HG03159 (cell line): ENCODE results near the gene SENP5.
"Not testable (repeated sequence)": the region's sequence is repeated elsewhere in the genome, so short reads cannot be mapped to it uniquely, and the experiment has no call there.

Experiments used
- ATAC-seq: cut with Tn5 transposase; IDR thresholded peaks from one replicate; pipeline ENCODE4 v1.9.1; 2021; ENCODE audit warnings: mild to moderate bottlenecking, moderate library complexity; ENCODE audit not compliant: unreplicated experiment

Gene SENP5

DNA sequence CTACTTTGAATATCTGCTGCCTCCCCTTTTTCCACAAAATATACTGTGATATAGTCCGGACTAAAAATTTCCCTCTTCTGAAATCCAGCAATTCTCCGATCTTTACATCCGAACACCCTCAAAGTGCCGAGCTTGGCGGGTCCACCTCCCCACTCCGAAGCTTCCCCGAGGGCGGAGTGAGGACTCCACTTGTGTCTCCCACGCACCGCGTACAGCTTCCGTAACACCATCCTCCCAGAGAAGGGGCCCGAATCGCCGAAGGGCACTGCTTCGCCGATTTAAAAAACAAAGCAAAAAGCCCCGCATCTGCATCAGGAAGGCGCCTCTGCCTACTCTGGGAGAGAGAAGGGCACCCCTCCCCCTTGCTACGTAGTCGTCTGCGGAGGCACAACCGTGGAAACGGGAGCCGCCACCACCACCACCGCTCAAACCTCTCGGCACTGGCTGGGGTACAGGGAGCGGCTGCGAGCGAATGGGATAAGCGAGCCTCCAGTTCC, 74.1 kb downstream of the SENP5 start:
- ATAC-seq, result peak; percentile 22

DNA sequence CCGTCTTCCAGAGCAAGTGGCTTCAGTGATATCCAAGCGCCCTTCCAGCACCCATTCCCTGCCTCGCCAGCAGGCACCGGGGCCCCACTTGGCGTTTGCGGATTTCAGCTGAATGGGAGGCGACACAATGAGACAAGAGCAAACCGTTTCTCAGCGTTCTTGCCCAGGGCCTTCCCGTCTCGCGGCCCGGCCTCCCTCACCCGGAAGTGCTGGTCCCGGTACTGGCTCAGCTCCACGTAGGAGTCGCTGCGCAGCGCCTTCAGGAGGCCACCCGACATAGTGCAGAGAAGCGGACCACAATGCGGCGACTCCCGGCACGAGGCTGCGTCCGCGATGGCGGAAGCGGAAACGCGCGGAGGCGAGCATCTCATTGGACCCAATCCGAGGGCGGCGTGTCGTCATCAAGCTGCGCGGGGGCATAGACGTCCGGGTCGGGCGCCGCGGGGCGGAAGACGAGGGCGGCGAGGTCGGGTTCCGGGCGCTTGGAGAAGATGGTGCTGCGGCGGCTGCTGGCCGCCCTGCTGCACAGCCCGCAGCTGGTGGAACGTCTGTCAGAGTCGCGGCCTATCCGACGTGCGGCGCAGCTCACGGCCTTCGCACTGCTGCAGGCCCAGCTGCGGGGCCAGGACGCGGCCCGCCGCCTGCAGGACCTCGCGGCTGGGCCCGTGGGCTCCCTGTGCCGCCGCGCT, 74.7 kb downstream of the SENP5 start, which contains the start of gene NCBP2:
TSS of gene NCBP2 (minus strand) at position 303 of the 689 bp plus-strand sequence. CDS start at position 278, 25 bp downstream.
- peak; percentile 88 for ATAC-seq

GRCh38 chr3:196942915-196943277, 75.2 kb downstream of the SENP5 start:
- peak; percentile 19 for ATAC-seq

- ATAC-seq, result not testable (repeated sequence)
These were observed 76.5 kb downstream of the SENP5 start for GRCh38 chr3:196944037-196944790.

GRCh38 chr3:196947136-196947859, 79.6 kb downstream of the SENP5 start:
- no peak for ATAC-seq

DNA sequence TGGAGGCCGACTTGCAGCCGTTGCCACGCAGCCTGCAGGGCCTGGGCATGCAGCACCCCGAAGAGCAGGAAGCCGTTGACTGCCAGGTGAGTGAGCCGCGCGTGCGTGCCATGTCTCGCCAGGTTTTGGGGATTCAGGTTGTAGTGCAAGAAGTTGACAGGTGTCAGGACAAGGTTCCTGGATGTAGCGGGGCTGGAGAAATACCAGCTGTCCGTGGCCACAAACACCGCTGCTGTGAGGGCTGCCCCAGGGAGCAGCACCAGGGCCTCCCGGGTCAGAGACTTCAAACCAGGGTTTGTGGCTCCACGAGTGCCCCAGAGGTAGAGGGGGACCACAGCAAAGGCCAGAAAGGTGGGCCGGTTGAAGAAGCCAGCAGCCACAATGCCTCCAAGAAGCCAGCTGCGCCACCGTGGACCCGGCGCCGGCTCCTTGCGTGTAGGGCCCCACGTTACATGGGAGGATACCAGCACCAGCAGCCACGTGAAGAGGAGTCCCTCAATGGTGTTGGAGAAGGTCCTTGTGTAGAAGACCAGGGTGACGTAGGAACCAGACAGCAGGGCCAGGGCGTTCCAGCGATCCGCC, 80.2 kb downstream of the SENP5 start:
- ATAC-seq, result no peak

- ATAC-seq, result no peak
These were observed 80.9 kb downstream of the SENP5 start for GRCh38 chr3:196948442-196949284.

DNA sequence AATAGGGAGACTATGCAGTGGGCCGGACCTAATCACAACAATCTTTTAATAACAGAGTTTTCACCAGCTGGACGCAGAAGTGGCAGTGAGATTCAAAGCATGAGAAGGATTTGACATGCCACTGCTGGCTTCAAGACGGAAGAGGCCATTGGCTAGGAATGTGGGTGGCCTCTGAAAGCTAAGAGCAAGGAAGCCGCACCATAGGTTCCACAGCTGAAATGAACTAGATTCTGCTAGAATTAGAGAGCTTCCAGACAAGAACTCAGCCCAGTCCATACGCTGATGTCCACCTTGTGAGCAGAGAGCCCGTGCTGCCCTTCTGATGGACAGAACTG, 81.5 kb downstream of the SENP5 start:
- no peak for ATAC-seq

DNA sequence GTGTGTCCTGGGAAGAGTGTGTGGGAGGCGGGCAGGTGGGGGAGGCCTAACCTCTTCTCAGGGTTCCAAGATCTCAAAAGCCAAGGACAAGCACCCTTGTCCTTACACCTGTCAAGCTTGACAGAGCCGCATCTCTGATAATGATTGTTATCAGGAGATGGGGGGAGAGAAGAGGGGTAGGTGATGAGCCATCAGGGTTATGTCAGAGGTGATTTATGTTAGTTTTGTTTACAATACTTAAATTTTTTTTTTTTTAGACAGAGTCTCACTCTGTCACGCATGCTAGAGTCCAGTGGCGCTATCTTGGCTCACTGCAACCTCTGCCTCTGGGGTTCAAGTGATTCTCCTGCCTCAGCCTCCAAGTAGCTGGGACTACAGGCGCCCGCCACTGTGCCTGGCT, 82.0 kb downstream of the SENP5 start:
- ATAC-seq, result no peak

DNA sequence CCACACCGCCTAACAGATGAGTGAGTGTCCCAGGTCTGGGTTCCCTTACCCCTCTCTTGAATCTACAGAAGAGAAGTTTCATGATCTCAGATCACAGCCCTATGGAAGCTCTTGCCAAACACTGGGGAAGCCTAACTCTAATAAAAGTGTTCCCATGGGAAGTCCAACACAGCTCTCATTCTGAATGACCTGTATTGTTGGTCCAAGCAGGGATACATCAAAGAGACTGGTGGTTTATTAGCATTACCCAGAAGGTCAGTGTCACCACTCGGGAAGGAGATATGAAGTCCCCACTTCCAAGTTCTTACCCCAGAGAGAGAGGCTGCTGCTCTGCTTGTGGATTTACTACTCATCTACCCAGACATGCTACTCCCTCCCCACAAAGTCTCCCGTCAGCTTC, 83.7 kb downstream of the SENP5 start:
- ATAC-seq, result no peak

- no peak for ATAC-seq
These were observed 87.1 kb downstream of the SENP5 start for GRCh38 chr3:196954832-196955231.

DNA sequence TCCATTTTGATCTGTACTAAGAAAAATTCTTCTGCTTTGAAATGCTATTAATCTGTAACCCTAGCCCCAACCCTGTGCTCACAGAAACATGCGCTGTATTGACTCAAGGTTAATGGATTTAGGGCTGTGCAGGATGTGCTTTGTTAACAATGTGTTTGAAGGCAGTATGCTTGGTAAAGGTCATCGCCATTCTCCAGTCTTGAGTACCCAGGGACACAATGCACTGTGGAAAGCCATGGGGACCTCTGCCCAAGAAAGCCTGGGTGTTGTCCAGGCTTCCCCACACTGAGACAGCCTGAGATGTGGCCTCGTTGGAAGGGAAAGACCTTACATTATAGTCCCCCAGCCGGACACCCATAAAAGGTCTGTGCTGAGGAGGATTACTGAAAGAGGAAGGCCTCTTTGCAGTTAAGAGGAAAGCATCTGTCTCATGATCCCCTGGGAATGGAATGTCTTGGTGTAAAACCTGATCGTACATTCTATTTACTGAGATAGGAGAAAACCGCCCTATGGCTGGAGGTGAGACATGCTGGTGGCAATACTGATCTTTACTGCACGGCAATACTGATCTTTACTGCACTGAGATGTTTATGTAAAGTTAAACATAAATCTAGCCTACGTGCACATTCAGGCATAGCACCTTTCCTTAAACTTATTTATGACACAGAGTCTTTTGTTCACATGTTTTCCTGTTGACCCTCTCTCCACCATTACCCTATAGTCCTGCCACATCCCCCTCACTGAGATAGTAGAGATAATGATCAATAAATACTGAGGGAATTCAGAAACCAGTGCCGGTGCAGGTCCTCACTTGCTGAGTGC, 94.6 kb downstream of the SENP5 start:
- ATAC-seq, result no peak

- ATAC-seq, result no peak
These were observed 95.4 kb downstream of the SENP5 start for GRCh38 chr3:196962930-196963630.

DNA sequence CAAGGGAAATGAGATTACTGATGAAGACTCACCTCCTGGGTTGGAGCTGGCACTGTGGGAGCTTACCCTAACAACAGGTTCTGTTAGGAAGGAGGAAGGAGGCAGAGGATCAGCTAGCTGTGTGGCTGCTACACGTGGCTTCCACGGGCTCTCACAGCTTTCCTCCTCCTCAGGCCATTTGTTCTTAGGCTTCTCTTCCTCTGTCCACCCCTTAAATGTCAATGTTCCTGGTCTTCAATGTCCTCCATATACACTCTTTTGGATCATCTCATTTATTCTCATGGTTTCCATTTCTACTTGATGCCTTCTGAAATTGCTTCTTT, 95.9 kb downstream of the SENP5 start:
- ATAC-seq, result no peak

GRCh38 chr3:196965112-196965803, 97.5 kb downstream of the SENP5 start:
- no peak for ATAC-seq

GRCh38 chr3:196965804-196966173, 98.1 kb downstream of the SENP5 start:
- no peak for ATAC-seq

DNA sequence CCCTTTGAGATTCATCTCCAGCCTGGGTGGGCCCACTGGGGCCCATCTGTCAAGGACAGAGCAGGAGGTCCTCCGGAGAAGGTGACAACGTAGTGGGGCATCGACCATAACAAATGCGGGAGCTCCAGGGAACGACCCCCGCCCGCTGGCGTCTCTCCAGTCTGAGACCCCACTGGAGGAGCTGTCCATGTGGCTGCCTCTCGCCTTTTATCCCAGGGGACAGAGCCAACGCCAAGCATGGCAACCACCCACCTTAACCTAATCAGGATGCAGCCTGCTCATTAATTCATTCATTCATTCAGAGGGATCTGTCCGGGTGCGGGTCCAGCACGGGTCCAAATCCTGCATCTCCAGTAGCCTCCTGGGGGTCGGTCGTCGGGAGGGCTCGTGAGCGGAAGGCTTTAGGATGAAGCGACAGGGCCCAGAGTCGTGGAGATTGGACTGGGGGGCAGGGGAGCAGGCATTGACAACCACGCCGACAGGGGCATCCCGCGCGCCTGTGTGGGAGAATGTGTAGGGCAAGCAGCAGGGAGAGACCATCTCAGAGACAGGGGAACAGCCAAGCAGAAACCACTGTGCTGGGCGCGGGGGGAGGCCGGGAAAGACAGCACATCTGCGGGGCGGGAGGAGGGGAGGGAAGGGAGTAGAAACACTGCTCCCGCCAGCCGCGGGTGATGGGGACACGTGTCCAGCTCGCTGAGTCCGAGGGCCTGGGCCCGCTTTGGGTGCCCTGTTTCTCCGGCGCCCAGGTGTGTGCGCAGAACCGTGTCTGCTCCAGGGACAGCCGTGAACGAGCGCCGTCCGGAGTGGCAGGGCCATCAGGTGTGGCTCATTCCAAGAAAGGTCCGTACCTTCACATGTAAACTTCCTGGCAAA, 99.0 kb downstream of the SENP5 start:
- no peak for ATAC-seq
